ENCODE results near the gene SHISAL1.
A peak's percentile ranks its signal among the peaks of the same experiment; 100 is the strongest.

Gene SHISAL1

DNA sequence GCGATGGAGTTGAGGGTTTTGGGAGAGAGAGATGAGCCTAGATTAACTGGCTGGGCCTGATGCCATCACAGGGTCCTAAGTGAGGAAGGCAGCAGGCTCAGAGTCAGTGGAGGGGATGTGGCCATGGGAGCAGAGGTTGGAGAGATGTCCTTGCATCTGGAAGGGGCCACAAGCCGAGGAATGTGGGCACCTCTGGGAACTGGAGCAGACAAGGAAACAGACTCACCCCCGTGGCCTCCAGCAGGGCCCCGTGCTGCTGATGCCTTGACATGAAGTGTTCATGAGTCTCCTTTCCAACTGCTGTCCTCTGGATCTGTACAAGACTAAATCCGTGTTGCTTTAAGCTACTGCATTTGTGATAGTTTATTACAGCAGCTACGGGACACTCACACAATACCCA, 49.2 kb downstream of the SHISAL1 start:
- peaks cover 11% of the 10 kb centered on the region for H3K4me1 ChIP-seq
- H3K36me3 ChIP-seq: no peaks in the 10 kb centered on the region
- H3K4me3 ChIP-seq (ENCODE audit: low read depth, low read length): no peak overlapping the region
- no peaks in the 10 kb centered on the region for H3K27me3 ChIP-seq
- no peaks in the 10 kb centered on the region; the same call in 1 of the 2 replicates for H3K9me3 ChIP-seq
- no peak for DNase-seq
- TF ChIP-seq, protein P1, sequence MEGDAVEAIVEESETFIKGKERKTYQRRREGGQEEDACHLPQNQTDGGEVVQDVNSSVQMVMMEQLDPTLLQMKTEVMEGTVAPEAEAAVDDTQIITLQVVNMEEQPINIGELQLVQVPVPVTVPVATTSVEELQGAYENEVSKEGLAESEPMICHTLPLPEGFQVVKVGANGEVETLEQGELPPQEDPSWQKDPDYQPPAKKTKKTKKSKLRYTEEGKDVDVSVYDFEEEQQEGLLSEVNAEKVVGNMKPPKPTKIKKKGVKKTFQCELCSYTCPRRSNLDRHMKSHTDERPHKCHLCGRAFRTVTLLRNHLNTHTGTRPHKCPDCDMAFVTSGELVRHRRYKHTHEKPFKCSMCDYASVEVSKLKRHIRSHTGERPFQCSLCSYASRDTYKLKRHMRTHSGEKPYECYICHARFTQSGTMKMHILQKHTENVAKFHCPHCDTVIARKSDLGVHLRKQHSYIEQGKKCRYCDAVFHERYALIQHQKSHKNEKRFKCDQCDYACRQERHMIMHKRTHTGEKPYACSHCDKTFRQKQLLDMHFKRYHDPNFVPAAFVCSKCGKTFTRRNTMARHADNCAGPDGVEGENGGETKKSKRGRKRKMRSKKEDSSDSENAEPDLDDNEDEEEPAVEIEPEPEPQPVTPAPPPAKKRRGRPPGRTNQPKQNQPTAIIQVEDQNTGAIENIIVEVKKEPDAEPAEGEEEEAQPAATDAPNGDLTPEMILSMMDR (IDR thresholded peaks at IDR 0.05; ENCODE audit: low read depth, low read length): no peak

DNA sequence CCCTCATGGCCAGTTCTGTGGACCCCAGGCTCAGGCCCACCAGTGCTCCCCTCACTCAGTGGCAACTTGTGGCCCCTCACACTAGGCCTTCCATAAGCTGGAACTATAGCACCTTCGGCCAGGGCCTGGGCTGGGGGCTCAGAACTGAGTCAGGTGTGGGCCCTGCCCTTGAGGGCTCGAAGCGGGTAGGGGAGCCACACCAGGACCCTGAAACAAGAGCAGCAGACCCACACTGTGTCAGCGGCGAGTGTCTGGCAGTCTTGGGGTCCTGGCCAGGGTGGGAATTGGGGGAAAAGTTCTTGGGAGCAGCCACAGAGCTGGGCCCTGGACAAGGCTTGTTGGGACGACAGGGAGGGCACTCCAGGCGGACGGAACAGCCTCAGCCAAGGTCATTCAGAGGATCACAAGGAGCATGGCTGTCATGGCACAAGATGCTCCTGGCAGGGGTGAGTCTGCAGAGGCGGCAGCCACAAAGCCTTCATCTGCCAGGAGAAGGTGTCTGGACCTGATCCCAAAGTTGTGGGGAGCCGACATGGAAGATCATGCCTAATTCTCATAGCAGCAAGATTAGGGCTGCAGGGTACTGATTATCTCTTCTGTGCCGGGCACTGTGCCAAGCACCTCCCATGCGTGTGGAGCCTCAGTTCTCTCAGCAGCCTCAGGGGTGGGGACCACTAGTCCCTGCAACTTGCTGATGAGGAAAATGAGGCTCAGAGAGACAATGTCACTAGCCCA, 50.7 kb downstream of the SHISAL1 start:
- DNase-seq: peak; percentile 87

DNA sequence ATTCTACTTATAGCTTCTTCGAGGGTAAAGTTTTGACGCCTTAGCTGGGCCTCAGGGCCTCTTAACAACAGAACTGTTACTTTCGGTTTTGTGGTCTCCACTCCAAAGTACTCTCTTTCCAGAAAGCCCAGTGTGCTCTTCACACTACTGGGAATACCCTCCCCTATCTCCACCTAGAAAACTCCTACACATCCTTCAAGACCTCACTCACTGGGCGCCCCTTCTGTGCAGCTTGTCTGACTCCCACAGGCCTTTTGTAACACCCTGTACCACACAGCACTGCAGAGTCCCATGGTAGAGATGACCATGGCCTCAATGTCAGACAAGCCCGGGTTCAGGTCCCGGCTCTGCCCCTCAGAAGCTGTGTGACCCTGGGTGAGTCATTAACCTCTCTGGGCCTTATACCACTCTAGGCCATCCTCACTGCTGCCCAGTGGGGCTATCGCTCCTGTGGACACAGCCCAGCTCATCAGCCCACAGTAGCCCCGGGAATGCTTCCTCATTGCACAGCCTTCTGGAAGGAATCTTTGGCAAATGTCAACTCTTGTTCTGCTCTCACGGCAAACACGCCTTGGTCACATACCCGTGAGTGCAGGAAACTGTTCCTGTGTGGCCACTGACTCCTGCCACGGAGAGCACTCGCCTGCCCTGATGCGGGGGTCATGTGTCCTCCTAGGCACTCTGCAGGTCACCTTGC, 51.4 kb downstream of the SHISAL1 start:
- Histone ChIP-seq H3K27me3 (peaks cover 3% of the 10 kb centered on the region; the same call in 1 of the 2 replicates), H3K4me3 (ENCODE audit: low read depth, low read length) (no peak overlapping the region), H3K36me3 (no peaks in the 10 kb centered on the region), H3K4me1 (peaks cover 11% of the 10 kb centered on the region), H3K9me3 (no peaks in the 10 kb centered on the region; the same call in 1 of the 2 replicates)
- TF ChIP-seq, protein P1 (IDR thresholded peaks at IDR 0.05; ENCODE audit: low read depth, low read length): no peak
- no peak for DNase-seq

More for the DNA sequence above, 50.7 kb downstream of the SHISAL1 start:
- Histone ChIP-seq H3K4me3 (ENCODE audit: low read depth, low read length) (no peak overlapping the region; the same call in 1 of the 2 replicates), H3K36me3 (no peaks in the 10 kb centered on the region), H3K4me1 (peaks cover 11% of the 10 kb centered on the region), H3K27me3 (peaks cover 2% of the 10 kb centered on the region; the same call in 1 of the 2 replicates), H3K9me3 (no peaks in the 10 kb centered on the region; the same call in 1 of the 2 replicates)
- TF ChIP-seq, protein P1 (IDR thresholded peaks at IDR 0.05; ENCODE audit: low read depth, low read length): no peak

DNA sequence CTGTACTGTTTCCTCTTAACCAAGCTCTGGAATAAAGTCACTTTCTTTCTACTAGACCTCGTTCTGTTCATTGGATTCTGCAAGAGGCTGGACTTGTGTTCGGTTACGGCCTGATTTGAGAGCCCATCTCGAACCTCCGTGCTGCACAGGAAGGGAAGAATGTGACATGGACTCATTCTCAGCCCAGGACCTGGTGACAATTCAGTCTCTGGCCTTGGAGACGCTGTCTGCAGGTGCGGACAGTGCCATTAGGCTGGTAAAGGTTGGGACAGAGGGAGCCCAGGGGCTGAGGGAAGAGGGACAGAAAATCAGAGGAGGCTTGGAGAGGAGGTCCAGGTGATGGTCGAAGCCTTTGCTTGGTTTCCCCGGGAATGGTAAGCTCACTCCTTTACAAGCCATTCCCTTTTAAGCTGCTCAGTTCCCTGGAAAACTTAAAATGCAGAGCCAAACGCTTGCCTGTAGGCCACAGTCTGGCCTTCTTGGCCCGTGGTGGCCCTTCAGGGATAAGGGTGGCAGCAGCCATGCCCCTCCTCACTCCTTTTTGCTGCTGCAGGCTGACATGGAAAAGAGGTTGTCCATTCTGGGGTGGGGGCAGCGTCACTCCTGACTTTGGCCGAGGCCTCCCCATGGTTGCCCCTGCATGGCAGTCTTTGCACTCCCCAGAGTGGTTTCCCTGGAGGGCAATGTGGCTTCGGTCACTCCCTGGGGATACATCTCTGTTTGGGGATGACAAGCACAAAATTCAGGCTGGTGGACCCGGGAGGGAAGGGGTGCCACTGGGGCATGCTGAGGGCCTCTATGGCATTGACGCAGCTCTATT, 52.3 kb downstream of the SHISAL1 start:
- H3K27me3 ChIP-seq: peaks cover 3% of the 10 kb centered on the region; the same call in 1 of the 2 replicates
- no peaks in the 10 kb centered on the region for H3K36me3 ChIP-seq
- no peaks in the 10 kb centered on the region; the same call in 1 of the 2 replicates for H3K9me3 ChIP-seq
- H3K4me3 ChIP-seq (ENCODE audit: low read depth, low read length): no peak overlapping the region
- DNase-seq: no peak
- peaks cover 11% of the 10 kb centered on the region for H3K4me1 ChIP-seq
- TF ChIP-seq, protein P1 (IDR thresholded peaks at IDR 0.05; ENCODE audit: low read depth, low read length): no peak

DNA sequence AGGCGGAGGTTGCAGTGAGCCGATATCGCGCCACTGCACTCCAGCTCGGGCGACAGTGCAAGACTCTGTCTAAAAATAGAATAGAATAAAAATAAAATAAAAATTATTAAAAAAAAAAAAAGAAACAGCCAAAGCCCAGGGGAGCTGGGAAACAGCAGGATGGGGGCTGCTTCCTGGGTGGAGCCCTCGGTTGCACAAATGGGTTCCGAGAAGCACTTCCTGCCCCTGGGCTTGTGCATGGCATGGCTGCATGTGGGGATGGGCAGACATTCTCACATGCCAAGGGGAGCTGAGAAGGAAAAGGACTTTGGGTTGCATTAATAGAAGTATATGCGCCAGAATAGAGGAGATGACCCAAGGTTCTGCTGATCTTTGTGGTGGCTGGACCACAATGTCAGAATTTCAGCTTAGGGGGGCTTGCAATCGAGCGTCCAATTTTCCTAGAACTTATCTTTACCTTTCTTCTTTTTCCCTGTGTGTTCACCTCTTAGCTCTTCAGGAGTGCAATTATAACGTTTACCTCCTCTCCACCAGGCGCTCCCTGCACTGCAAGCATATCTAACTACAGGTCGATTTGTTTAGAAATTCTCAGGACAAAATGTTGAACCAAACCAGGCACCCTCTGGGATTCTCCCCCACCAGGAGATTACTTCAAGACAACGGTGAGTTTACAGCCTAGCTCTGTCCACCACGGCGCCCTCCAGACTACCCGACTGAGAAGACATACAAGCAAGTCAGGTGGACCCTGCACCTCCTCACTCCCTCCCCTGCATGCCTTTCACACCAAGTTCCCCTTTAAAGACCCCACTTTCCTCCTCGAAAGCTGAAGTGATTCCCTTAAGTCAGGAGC, 53.2 kb downstream of the SHISAL1 start:
- DNase-seq: no peak
- TF ChIP-seq, protein P1 (IDR thresholded peaks at IDR 0.05; ENCODE audit: low read depth, low read length): no peak
- no peaks in the 10 kb centered on the region; the same call in 1 of the 2 replicates for H3K9me3 ChIP-seq

More for the DNA sequence above, 53.2 kb downstream of the SHISAL1 start:
- Histone ChIP-seq H3K36me3 (no peaks in the 10 kb centered on the region), H3K27me3 (peaks cover 3% of the 10 kb centered on the region; the same call in 1 of the 2 replicates), H3K4me1 (peaks cover 11% of the 10 kb centered on the region), H3K4me3 (ENCODE audit: low read depth, low read length) (no peak overlapping the region)
